ENCODE measurements around the gene PRXL2A.

- TF ChIP-seq CTCF (IDR thresholded peaks at IDR 0.05 in 4 of 5, conservative IDR thresholded peaks at IDR 0.05 in 1 of 5), result no peak
- TF ChIP-seq POLR2A (IDR thresholded peaks at IDR 0.05), result no peak
Observed at GRCh38 chr10:80406204-80406603, 2.1 kb upstream of the PRXL2A start.
